ENCODE results near the gene C2orf76. TPM values are rescaled to one million over a fixed set of nuclear protein-coding genes. Genes with fewer than 3 reads are reported as not detected.

Gene C2orf76
- total RNA-seq, 4 donors from 2014 or later: 6.8 to 32.4 (median 15.3) TPM

- TF ChIP-seq CTCF (IDR thresholded peaks at IDR 0.05; ENCODE audit: low read depth): no peak
Observed at GRCh38 chr2:119260646-119261492, 105.8 kb downstream of the C2orf76 start.

- no peak for TF ChIP-seq CTCF (IDR thresholded peaks at IDR 0.05; ENCODE audit: low read depth)
Observed at GRCh38 chr2:119259296-119259860, 107.3 kb downstream of the C2orf76 start.

GRCh38 chr2:119257198-119257597 lies 109.4 kb downstream of the C2orf76 start:
- TF ChIP-seq CTCF (IDR thresholded peaks at IDR 0.05; ENCODE audit: low read depth): no peak

GRCh38 chr2:119256582-119256921 lies 110.1 kb downstream of the C2orf76 start:
- no peak for TF ChIP-seq CTCF (IDR thresholded peaks at IDR 0.05; ENCODE audit: low read depth)

- TF ChIP-seq CTCF (IDR thresholded peaks at IDR 0.05; ENCODE audit: low read depth): no peak
Observed at GRCh38 chr2:119255760-119256581, 110.7 kb downstream of the C2orf76 start.

GRCh38 chr2:119254601-119255080 lies 112.0 kb downstream of the C2orf76 start:
- TF ChIP-seq CTCF (IDR thresholded peaks at IDR 0.05; ENCODE audit: low read depth): no peak
